Stimulated activated effector memory CD8-positive, alpha-beta T cell treated with anti-CD3 and anti-CD28 coated beads, Interleukin-12 subunit alpha, Interleukin-12 subunit beta, amount 100 ng/mL, for 72 hours (primary cell): ENCODE data around the gene TTC12.

Experiments
- ATAC-seq: fragments of 150-1000 bp; cut with Tn5 transposase; 2 replicates; pipeline ENCODE4 v1.10.0; 2021
- DNase-seq, 2 donors: peaks; one replicate each; pipeline ENCODE4 v3.0.0; 2021 to 2022; ENCODE audit warnings: low spot score in 2 of 2
- H3K27ac Mint-ChIP-seq: one replicate; pipeline ENCODE4 v1.8.0; 2022; ENCODE audit warnings: mild to moderate bottlenecking, mixed read lengths
- H3K36me3 Mint-ChIP-seq: one replicate; pipeline ENCODE4 v1.8.0; 2022; ENCODE audit warnings: mild to moderate bottlenecking, mixed read lengths
- H3K4me1 Mint-ChIP-seq: one replicate; pipeline ENCODE4 v1.8.0; 2022; ENCODE audit warnings: mixed read lengths
- H3K4me3 Mint-ChIP-seq: one replicate; pipeline ENCODE4 v1.8.0; 2022; ENCODE audit warnings: mild to moderate bottlenecking, mixed read lengths
- H3K9me3 Mint-ChIP-seq: one replicate; pipeline ENCODE4 v1.8.0; 2022; ENCODE audit warnings: mixed read lengths

TTC12 gene

GRCh38 chr11:113369411-113369810 lies 55.0 kb downstream of the TTC12 start:
- DNase-seq, result no peak
- H3K36me3 Mint-ChIP-seq, result peaks cover 5% of the 10 kb centered on the region
- H3K4me3 Mint-ChIP-seq, result no peak overlapping the region
- peaks cover 15% of the 10 kb centered on the region for H3K4me1 Mint-ChIP-seq
- ATAC-seq, result no peak
- H3K27ac Mint-ChIP-seq, result peak overlapping the region; percentile 38
- no peaks in the 10 kb centered on the region for H3K9me3 Mint-ChIP-seq

- Mint-ChIP-seq H3K36me3 (peaks cover 5% of the 10 kb centered on the region), H3K4me3 (no peak overlapping the region), H3K9me3 (no peaks in the 10 kb centered on the region), H3K27ac (no peak overlapping the region), H3K4me1 (peaks cover 11% of the 10 kb centered on the region)
- ATAC-seq (no peak), DNase-seq (no peak)
Observed at GRCh38 chr11:113370634-113371033, 56.3 kb downstream of the TTC12 start.

DNA sequence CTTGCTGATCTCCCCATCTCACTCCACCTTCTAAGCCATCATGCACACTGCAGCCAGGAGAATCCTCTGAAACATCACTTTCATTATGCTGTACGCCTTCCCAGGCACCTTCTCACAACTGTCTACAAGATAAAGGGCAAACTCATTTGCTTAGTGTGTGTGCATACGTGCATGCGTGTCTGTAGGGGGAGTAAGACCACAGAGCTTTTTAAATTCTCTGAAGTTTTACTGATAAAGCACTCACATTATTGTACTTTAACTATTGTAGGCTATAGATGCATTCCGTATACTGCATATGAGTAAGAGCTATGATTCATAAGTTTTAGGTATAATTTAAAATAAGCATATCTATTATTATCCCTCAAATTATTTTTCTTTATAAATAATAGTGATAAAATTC lies 57.9 kb downstream of the TTC12 start:
- ATAC-seq, result no peak
- DNase-seq, result no peak
- Mint-ChIP-seq H3K9me3 (no peaks in the 10 kb centered on the region), H3K4me1 (no peaks in the 10 kb centered on the region), H3K36me3 (peaks cover 3% of the 10 kb centered on the region), H3K27ac (peak overlapping the region; percentile 6), H3K4me3 (no peak overlapping the region)

- peaks cover 5% of the 10 kb centered on the region for H3K36me3 Mint-ChIP-seq
- H3K9me3 Mint-ChIP-seq, result no peaks in the 10 kb centered on the region
- H3K4me3 Mint-ChIP-seq, result no peak overlapping the region
- peak overlapping the region; percentile 6 for H3K27ac Mint-ChIP-seq
- ATAC-seq (no peak), DNase-seq (no peak)
- H3K4me1 Mint-ChIP-seq, result no peaks in the 10 kb centered on the region
Observed at GRCh38 chr11:113373306-113373705, 58.9 kb downstream of the TTC12 start.

- Mint-ChIP-seq H3K9me3 (no peaks in the 10 kb centered on the region), H3K27ac (no peak overlapping the region), H3K4me3 (no peak overlapping the region), H3K4me1 (no peaks in the 10 kb centered on the region), H3K36me3 (peaks cover 5% of the 10 kb centered on the region)
- DNase-seq (no peak), ATAC-seq (no peak)
Observed at GRCh38 chr11:113373981-113374560, 59.7 kb downstream of the TTC12 start.

- Mint-ChIP-seq H3K4me1 (no peaks in the 10 kb centered on the region), H3K4me3 (no peak overlapping the region), H3K9me3 (no peaks in the 10 kb centered on the region), H3K27ac (no peak overlapping the region), H3K36me3 (peaks cover 5% of the 10 kb centered on the region)
- no peak for DNase-seq
- no peak for ATAC-seq
Observed at GRCh38 chr11:113375402-113375801, 61.0 kb downstream of the TTC12 start.

- peaks cover 5% of the 10 kb centered on the region for H3K36me3 Mint-ChIP-seq
- H3K27ac Mint-ChIP-seq, result no peak overlapping the region
- DNase-seq (no peak), ATAC-seq (no peak)
- H3K4me3 Mint-ChIP-seq, result no peak overlapping the region
- H3K4me1 Mint-ChIP-seq, result no peaks in the 10 kb centered on the region
- H3K9me3 Mint-ChIP-seq, result no peaks in the 10 kb centered on the region
Observed at GRCh38 chr11:113376156-113376555, 61.8 kb downstream of the TTC12 start.

- DNase-seq (no peak), ATAC-seq (no peak)
- Mint-ChIP-seq H3K4me1 (no peaks in the 10 kb centered on the region), H3K4me3 (no peak overlapping the region), H3K27ac (no peak overlapping the region), H3K9me3 (no peaks in the 10 kb centered on the region), H3K36me3 (peaks cover 5% of the 10 kb centered on the region)
Observed at GRCh38 chr11:113377681-113378412, 63.5 kb downstream of the TTC12 start.

DNA sequence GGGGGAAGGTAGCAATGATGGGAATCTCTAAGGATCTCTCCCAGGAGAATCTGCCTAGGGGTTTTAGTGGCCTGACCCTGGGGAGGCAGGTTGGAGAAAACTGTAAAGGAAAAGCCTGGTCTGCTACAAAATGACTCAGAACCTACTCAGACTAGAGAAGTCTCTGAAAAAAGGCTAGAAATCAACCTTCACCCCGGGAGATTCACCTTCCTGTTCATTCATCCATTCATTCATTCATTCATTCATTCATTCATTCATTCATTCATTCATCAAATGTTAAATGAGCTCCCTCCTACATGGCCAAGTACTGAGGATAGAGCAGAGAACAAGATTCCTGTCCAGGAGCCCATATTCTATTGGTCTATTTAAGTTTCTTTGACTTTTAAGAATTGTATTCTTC lies 64.3 kb downstream of the TTC12 start:
- H3K27ac Mint-ChIP-seq, result no peak overlapping the region
- no peaks in the 10 kb centered on the region for H3K4me1 Mint-ChIP-seq
- H3K36me3 Mint-ChIP-seq, result peaks cover 5% of the 10 kb centered on the region
- DNase-seq (no peak), ATAC-seq (no peak)
- H3K4me3 Mint-ChIP-seq, result no peak overlapping the region
- H3K9me3 Mint-ChIP-seq, result no peaks in the 10 kb centered on the region

GRCh38 chr11:113382121-113382520 lies 67.7 kb downstream of the TTC12 start:
- H3K36me3 Mint-ChIP-seq, result peaks cover 5% of the 10 kb centered on the region
- no peak overlapping the region for H3K4me3 Mint-ChIP-seq
- no peaks in the 10 kb centered on the region for H3K9me3 Mint-ChIP-seq
- no peak overlapping the region for H3K27ac Mint-ChIP-seq
- no peaks in the 10 kb centered on the region for H3K4me1 Mint-ChIP-seq
- no peak for ATAC-seq
- no peak for DNase-seq

GRCh38 chr11:113384551-113384950 lies 70.2 kb downstream of the TTC12 start:
- no peak overlapping the region for H3K27ac Mint-ChIP-seq
- DNase-seq (no peak), ATAC-seq (no peak)
- no peak overlapping the region for H3K4me3 Mint-ChIP-seq
- H3K4me1 Mint-ChIP-seq, result no peaks in the 10 kb centered on the region
- H3K36me3 Mint-ChIP-seq, result no peaks in the 10 kb centered on the region
- no peaks in the 10 kb centered on the region for H3K9me3 Mint-ChIP-seq

DNA sequence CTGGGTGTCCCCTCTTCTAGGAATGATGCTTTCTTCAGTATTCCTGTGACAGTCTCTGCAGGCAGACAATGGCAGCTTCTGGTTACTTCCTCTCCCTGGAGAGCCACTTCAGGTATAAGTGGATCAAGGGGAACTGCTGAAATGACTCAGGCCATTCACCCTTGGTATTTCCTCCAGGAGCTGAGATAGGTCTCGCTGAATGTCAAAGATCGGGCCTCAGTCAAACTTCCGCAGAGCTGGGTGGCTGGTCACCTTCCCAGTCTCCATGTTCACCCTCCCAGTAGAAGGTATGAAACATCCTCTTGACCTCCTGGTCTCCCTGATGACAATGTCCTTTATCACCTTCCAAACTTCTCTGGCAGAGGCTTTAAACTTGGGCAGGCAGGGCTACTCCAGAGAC lies 71.4 kb downstream of the TTC12 start:
- no peak overlapping the region for H3K27ac Mint-ChIP-seq
- H3K36me3 Mint-ChIP-seq, result no peaks in the 10 kb centered on the region
- no peaks in the 10 kb centered on the region for H3K9me3 Mint-ChIP-seq
- ATAC-seq (no peak), DNase-seq (no peak)
- no peak overlapping the region for H3K4me3 Mint-ChIP-seq
- H3K4me1 Mint-ChIP-seq, result no peaks in the 10 kb centered on the region

DNA sequence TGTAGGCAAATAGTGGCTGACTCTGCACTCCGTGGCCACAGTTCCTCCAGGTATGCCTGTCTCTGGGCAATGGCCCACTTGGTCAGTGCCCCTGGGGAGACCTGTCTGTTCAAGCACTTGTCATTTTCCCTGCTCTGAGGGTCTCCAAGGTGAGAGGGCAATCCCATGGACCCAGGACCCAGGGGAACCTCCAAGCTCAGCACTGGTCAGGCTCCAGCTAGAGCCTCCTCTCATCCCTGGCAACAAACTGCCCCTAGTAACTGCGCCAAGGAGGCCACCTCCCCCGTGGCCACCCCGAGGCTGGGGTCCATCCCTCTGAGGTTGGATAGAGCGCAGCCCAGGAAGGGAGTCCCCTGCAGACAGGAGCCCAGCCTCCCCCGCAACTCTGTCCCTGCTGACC lies 72.5 kb downstream of the TTC12 start:
- DNase-seq (no peak), ATAC-seq (no peak)
- Mint-ChIP-seq H3K27ac (no peak overlapping the region), H3K4me1 (no peaks in the 10 kb centered on the region), H3K4me3 (no peak overlapping the region), H3K9me3 (no peaks in the 10 kb centered on the region), H3K36me3 (no peaks in the 10 kb centered on the region)

GRCh38 chr11:113387605-113388211 lies 73.3 kb downstream of the TTC12 start, which contains the start of gene ANKK1:
Gene ANKK1 (plus strand): TSS chr11:113387779. CDS start chr11:113387885, 106 bp downstream.
- H3K36me3 Mint-ChIP-seq, result no peaks in the 10 kb centered on the region
- peak; percentile 19 for ATAC-seq
- H3K9me3 Mint-ChIP-seq, result no peaks in the 10 kb centered on the region
- H3K4me1 Mint-ChIP-seq, result no peaks in the 10 kb centered on the region
- no peak within 1 kb of the TSS for H3K4me3 Mint-ChIP-seq
- no peak within 1 kb of the TSS for H3K27ac Mint-ChIP-seq
- DNase-seq, result no peak

- H3K4me1 Mint-ChIP-seq, result no peaks in the 10 kb centered on the region
Observed at GRCh38 chr11:113389272-113389671, 74.9 kb downstream of the TTC12 start.

More at GRCh38 chr11:113389272-113389671, 74.9 kb downstream of the TTC12 start:
- no peak overlapping the region for H3K27ac Mint-ChIP-seq
- no peak for DNase-seq
- no peaks in the 10 kb centered on the region for H3K9me3 Mint-ChIP-seq
- H3K36me3 Mint-ChIP-seq, result no peaks in the 10 kb centered on the region
- no peak overlapping the region for H3K4me3 Mint-ChIP-seq
- ATAC-seq, result no peak
